Neural cell (in vitro differentiated cells): ENCODE measurements around the gene SLC12A7.

Experiments used
- CTCF ChIP-seq: fragments of 450-650 bp; IDR thresholded peaks from 2 replicates; pipeline ENCODE4 v1.5.1; 2014; ENCODE audit warnings: antibody characterized with exemption, mild to moderate bottlenecking, moderate library complexity; ENCODE audit not compliant: poor library complexity, severe bottlenecking
- EP300 ChIP-seq: fragments of 450-650 bp; conservative IDR thresholded peaks from 2 replicates; pipeline ENCODE4 v1.6.1; 2014; ENCODE audit warnings: antibody characterized with exemption, mild to moderate bottlenecking, moderate library complexity; ENCODE audit not compliant: poor library complexity, severe bottlenecking
- EZH2 ChIP-seq: fragments of 200-600, 300-800 bp; shearing (Covaris generic), sonication (generic); IDR thresholded peaks from 2 replicates; pipeline ENCODE4 v1.6.1; 2014; ENCODE audit warnings: antibody characterized with exemption, low read length, borderline replicate concordance, mild to moderate bottlenecking; ENCODE audit not compliant: insufficient read depth, poor library complexity, severe bottlenecking
- MXI1 ChIP-seq: fragments of 450-650 bp; conservative IDR thresholded peaks from 2 replicates; pipeline ENCODE4 v1.6.1; 2014; ENCODE audit warnings: antibody characterized with exemption, mild to moderate bottlenecking; ENCODE audit not compliant: poor library complexity, severe bottlenecking
- POLR2AphosphoS5 ChIP-seq: IDR thresholded peaks from 2 replicates; pipeline ENCODE4 v1.6.1; 2012
- RAD21 ChIP-seq: fragments of 450-650 bp; conservative IDR thresholded peaks from 2 replicates; pipeline ENCODE4 v1.6.1; 2014; ENCODE audit warnings: antibody characterized with exemption, mild to moderate bottlenecking, moderate library complexity
- REST ChIP-seq: IDR thresholded peaks from 2 replicates; pipeline ENCODE4 v1.6.1; 2012; ENCODE audit warnings: borderline replicate concordance
- SMC3 ChIP-seq: fragments of 450-650 bp; conservative IDR thresholded peaks from 2 replicates; pipeline ENCODE4 v1.6.1; 2014; ENCODE audit warnings: antibody characterized with exemption, mild to moderate bottlenecking, moderate library complexity; ENCODE audit not compliant: poor library complexity
- TAF1 ChIP-seq: IDR thresholded peaks from 2 replicates; pipeline ENCODE4 v1.6.1; 2012; ENCODE audit warnings: low read depth

GRCh38 chr5:1124205-1125029 lies 12.6 kb upstream of the SLC12A7 start:
- no peak for TF ChIP-seq EZH2
- TF ChIP-seq RAD21: no peak
- no peak for TF ChIP-seq CTCF
- no peak for TF ChIP-seq POLR2AphosphoS5
- no peak for TF ChIP-seq TAF1
- TF ChIP-seq REST: no peak
- TF ChIP-seq EP300: no peak
- no peak for TF ChIP-seq SMC3
- TF ChIP-seq MXI1: no peak
